ENCODE data around the gene CUX1.
"Not testable (repeated sequence)": the region's sequence is repeated elsewhere in the genome, so short reads cannot be mapped to it uniquely, and the experiment has no call there.

DNA sequence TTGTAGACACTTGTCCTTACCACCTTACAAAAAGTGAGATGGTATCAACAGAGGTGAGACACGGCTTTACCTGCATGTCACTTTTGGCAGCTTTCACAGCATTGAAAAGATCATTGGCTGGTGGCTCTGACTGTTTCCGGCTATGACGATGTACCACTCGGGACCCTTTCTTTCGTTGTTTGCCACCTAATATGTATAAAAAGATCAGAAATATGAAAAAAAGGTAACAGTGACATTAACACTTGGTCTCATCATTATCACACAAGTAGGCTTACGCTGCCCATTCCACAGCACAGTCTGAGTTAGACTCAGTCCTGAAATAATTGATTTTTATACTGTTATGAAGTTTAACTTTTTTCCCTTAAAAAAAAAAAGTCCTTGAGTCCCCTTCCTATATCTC is 509.8 kb downstream of the CUX1 start:
- TF ChIP-seq, protein P1, sequence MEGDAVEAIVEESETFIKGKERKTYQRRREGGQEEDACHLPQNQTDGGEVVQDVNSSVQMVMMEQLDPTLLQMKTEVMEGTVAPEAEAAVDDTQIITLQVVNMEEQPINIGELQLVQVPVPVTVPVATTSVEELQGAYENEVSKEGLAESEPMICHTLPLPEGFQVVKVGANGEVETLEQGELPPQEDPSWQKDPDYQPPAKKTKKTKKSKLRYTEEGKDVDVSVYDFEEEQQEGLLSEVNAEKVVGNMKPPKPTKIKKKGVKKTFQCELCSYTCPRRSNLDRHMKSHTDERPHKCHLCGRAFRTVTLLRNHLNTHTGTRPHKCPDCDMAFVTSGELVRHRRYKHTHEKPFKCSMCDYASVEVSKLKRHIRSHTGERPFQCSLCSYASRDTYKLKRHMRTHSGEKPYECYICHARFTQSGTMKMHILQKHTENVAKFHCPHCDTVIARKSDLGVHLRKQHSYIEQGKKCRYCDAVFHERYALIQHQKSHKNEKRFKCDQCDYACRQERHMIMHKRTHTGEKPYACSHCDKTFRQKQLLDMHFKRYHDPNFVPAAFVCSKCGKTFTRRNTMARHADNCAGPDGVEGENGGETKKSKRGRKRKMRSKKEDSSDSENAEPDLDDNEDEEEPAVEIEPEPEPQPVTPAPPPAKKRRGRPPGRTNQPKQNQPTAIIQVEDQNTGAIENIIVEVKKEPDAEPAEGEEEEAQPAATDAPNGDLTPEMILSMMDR (IDR thresholded peaks at IDR 0.05; ENCODE audit: insufficient read depth, low read length): not testable (repeated sequence)
- TF ChIP-seq, protein P2, sequence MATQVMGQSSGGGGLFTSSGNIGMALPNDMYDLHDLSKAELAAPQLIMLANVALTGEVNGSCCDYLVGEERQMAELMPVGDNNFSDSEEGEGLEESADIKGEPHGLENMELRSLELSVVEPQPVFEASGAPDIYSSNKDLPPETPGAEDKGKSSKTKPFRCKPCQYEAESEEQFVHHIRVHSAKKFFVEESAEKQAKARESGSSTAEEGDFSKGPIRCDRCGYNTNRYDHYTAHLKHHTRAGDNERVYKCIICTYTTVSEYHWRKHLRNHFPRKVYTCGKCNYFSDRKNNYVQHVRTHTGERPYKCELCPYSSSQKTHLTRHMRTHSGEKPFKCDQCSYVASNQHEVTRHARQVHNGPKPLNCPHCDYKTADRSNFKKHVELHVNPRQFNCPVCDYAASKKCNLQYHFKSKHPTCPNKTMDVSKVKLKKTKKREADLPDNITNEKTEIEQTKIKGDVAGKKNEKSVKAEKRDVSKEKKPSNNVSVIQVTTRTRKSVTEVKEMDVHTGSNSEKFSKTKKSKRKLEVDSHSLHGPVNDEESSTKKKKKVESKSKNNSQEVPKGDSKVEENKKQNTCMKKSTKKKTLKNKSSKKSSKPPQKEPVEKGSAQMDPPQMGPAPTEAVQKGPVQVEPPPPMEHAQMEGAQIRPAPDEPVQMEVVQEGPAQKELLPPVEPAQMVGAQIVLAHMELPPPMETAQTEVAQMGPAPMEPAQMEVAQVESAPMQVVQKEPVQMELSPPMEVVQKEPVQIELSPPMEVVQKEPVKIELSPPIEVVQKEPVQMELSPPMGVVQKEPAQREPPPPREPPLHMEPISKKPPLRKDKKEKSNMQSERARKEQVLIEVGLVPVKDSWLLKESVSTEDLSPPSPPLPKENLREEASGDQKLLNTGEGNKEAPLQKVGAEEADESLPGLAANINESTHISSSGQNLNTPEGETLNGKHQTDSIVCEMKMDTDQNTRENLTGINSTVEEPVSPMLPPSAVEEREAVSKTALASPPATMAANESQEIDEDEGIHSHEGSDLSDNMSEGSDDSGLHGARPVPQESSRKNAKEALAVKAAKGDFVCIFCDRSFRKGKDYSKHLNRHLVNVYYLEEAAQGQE (IDR thresholded peaks at IDR 0.05; ENCODE audit: insufficient replicate concordance, low read depth): not testable (repeated sequence)
- not testable (repeated sequence) for TF ChIP-seq GABPA (IDR thresholded peaks at IDR 0.05; ENCODE audit: low read depth)

All from HL-60 (cell line).